Trophoblast cell (in vitro differentiated cells and primary cell): ENCODE results near the gene PLET1.
A peak's percentile ranks its signal among the peaks of the same experiment; 100 is the strongest.

ENCODE experiments used
- DNase-seq, 2 donors: peaks; one replicate each; pipeline ENCODE4 v3.0.0-alpha.2; 2016
- H2AFZ ChIP-seq: 2 replicates; pipeline ENCODE4 v1.6.1; 2013; ENCODE audit warnings: low read length, moderate library complexity, mild to moderate bottlenecking; ENCODE audit not compliant: insufficient read depth, poor library complexity
- H2AK5ac ChIP-seq: 2 replicates; pipeline ENCODE4 v1.6.1; 2013; ENCODE audit warnings: mild to moderate bottlenecking, low read length
- H2BK120ac ChIP-seq: 2 replicates; pipeline ENCODE4 v1.6.1; 2013; ENCODE audit warnings: low read length, mild to moderate bottlenecking, moderate library complexity; ENCODE audit not compliant: insufficient read depth, poor library complexity
- H2BK12ac ChIP-seq: 2 replicates; pipeline ENCODE4 v1.6.1; 2013; ENCODE audit warnings: mild to moderate bottlenecking, low read length, moderate library complexity
- H2BK5ac ChIP-seq: 2 replicates; pipeline ENCODE4 v1.6.1; 2013; ENCODE audit warnings: low read length, low read depth, moderate library complexity, mild to moderate bottlenecking; ENCODE audit not compliant: poor library complexity
- H3K14ac ChIP-seq: 2 replicates; pipeline ENCODE4 v1.6.1; 2013; ENCODE audit warnings: mild to moderate bottlenecking, low read length
- H3K18ac ChIP-seq: 2 replicates; pipeline ENCODE4 v1.6.1; 2013; ENCODE audit warnings: mild to moderate bottlenecking, low read length
- H3K23ac ChIP-seq: 2 replicates; pipeline ENCODE4 v1.6.1; 2013; ENCODE audit warnings: low read length
- H3K27ac ChIP-seq: 2 replicates; pipeline ENCODE4 v1.5.1; 2013; ENCODE audit warnings: low read depth, mild to moderate bottlenecking, inconsistent platforms, low read length, moderate library complexity
- H3K27me3 ChIP-seq: 2 replicates; pipeline ENCODE4 v1.6.1; 2013; ENCODE audit warnings: inconsistent platforms, mild to moderate bottlenecking, low read length, moderate library complexity; ENCODE audit not compliant: insufficient read depth
- H3K36me3 ChIP-seq, 2 experiments: 1 replicate in 1 of 2; 2 replicates in 1 of 2; pipeline ENCODE4 v1.6.1; 2013; ENCODE audit warnings: low read length in 2 of 2, mild to moderate bottlenecking in 2 of 2, moderate library complexity in 1 of 2; ENCODE audit not compliant: insufficient read depth in 2 of 2, control insufficient read depth in 1 of 2
- H3K4ac ChIP-seq: 2 replicates; pipeline ENCODE4 v1.6.1; 2013; ENCODE audit warnings: low read depth, mild to moderate bottlenecking, low read length, moderate library complexity
- H3K4me1 ChIP-seq, 2 experiments: 1 replicate in 1 of 2; 2 replicates in 1 of 2; pipeline ENCODE4 v1.6.1; 2013; ENCODE audit warnings: low read length in 2 of 2, mild to moderate bottlenecking in 2 of 2, moderate library complexity in 1 of 2; ENCODE audit not compliant: insufficient read depth in 2 of 2, control insufficient read depth in 1 of 2
- H3K4me2 ChIP-seq: 2 replicates; pipeline ENCODE4 v1.6.1; 2013; ENCODE audit warnings: inconsistent platforms, mild to moderate bottlenecking, low read length, moderate library complexity
- H3K4me3 ChIP-seq: 2 replicates; pipeline ENCODE4 v1.5.1; 2013; ENCODE audit warnings: mild to moderate bottlenecking, low read depth, low read length, inconsistent platforms
- H3K79me1 ChIP-seq: one replicate; pipeline ENCODE4 v1.6.1; 2013; ENCODE audit warnings: low read length
- H3K79me2 ChIP-seq: 2 replicates; pipeline ENCODE4 v1.6.1; 2013; ENCODE audit warnings: low read length, mild to moderate bottlenecking; ENCODE audit not compliant: control insufficient read depth, insufficient read depth, poor library complexity
- H3K9ac ChIP-seq: 2 replicates; pipeline ENCODE4 v1.6.1; 2013; ENCODE audit warnings: mild to moderate bottlenecking, low read length
- H3K9me3 ChIP-seq: 2 replicates; pipeline ENCODE4 v1.6.1; 2013; ENCODE audit warnings: low read depth, mild to moderate bottlenecking, control low read depth, inconsistent platforms, low read length; ENCODE audit not compliant: insufficient read depth
- H4K12ac ChIP-seq: 2 replicates; pipeline ENCODE4 v1.6.1; 2013; ENCODE audit warnings: low read depth, mild to moderate bottlenecking, low read length, moderate library complexity
- H4K8ac ChIP-seq: 2 replicates; pipeline ENCODE4 v1.6.1; 2013; ENCODE audit warnings: low read depth, mild to moderate bottlenecking, low read length, moderate library complexity
- H4K91ac ChIP-seq: one replicate; pipeline ENCODE4 v1.6.1; 2013; ENCODE audit warnings: low read depth, mild to moderate bottlenecking, low read length, moderate library complexity
- WGBS: extraction: QIAGEN DNeasy Blood & Tissue Kit; methylation state at CpG from one replicate; pipeline ENCODE4 v1.1.7; 2013; ENCODE audit warnings: missing lambda C conversion rate; ENCODE audit not compliant: insufficient read length, insufficient coverage; ENCODE audit errors: extremely low coverage; 5-methylcytosine and 5-hydroxymethylcytosine counted together

PLET1 gene

GRCh38 chr11:112294688-112295340 lies 34.2 kb upstream of the PLET1 start:
- Histone ChIP-seq H3K36me3 (peaks cover 2 to 3% of the 10 kb centered on the region in 2 experiments), H2AK5ac (no peak overlapping the region), H3K9ac (no peak overlapping the region), H3K4me3 (no peak overlapping the region), H3K18ac (no peak overlapping the region), H2BK12ac (no peak overlapping the region), H3K4me2 (no peak overlapping the region), H4K12ac (no peak overlapping the region), H2BK5ac (no peak overlapping the region), H3K79me2 (peaks cover 2% of the 10 kb centered on the region), H3K79me1 (peaks cover 2% of the 10 kb centered on the region), H4K91ac (no peak overlapping the region), H3K4ac (no peak overlapping the region), H2BK120ac (no peak overlapping the region), H3K27me3 (no peaks in the 10 kb centered on the region), H3K4me1 (peaks cover 0 to 1% of the 10 kb centered on the region in 2 experiments), H3K9me3 (peaks cover under 1% of the 10 kb centered on the region), H3K27ac (no peak overlapping the region), H4K8ac (no peak overlapping the region), H3K14ac (no peak overlapping the region), H2AFZ (no peak overlapping the region), H3K23ac (no peak overlapping the region)
- no CpG with 5 or more reads among the region's 3 CpGs for WGBS
- no peak for DNase-seq

- Histone ChIP-seq H3K27ac (no peak overlapping the region), H2AFZ (no peak overlapping the region)
These were observed 33.0 kb upstream of the PLET1 start for GRCh38 chr11:112293614-112294013.

GRCh38 chr11:112292785-112293407 lies 32.2 kb upstream of the PLET1 start:
- no peak overlapping the region for H3K4me2 ChIP-seq
- peaks cover 2% of the 10 kb centered on the region for H3K9me3 ChIP-seq
- no peaks in the 10 kb centered on the region for H3K27me3 ChIP-seq
- H3K4ac ChIP-seq = no peak overlapping the region
- DNase-seq = peak in 1 of 2 donors; percentile 33
- no peak overlapping the region for H2BK120ac ChIP-seq
- H3K18ac ChIP-seq = no peak overlapping the region
- no peak overlapping the region for H4K12ac ChIP-seq
- peaks cover 2% of the 10 kb centered on the region for H3K79me1 ChIP-seq
- no peak overlapping the region for H3K9ac ChIP-seq
- no peak overlapping the region for H3K4me3 ChIP-seq
- peaks cover 2 to 4% of the 10 kb centered on the region in 2 experiments for H3K4me1 ChIP-seq
- H3K14ac ChIP-seq = no peak overlapping the region
- H2BK5ac ChIP-seq = no peak overlapping the region
- no peak overlapping the region for H2AK5ac ChIP-seq
- peaks cover 2 to 3% of the 10 kb centered on the region in 2 experiments for H3K36me3 ChIP-seq
- H4K8ac ChIP-seq = no peak overlapping the region
- H2AFZ ChIP-seq = no peak overlapping the region
- peaks cover 2% of the 10 kb centered on the region for H3K79me2 ChIP-seq
- H3K23ac ChIP-seq = no peak overlapping the region
- H4K91ac ChIP-seq = no peak overlapping the region
- H2BK12ac ChIP-seq = no peak overlapping the region
- no peak overlapping the region for H3K27ac ChIP-seq

More at GRCh38 chr11:112293614-112294013, 33.0 kb upstream of the PLET1 start:
- H3K4me1 ChIP-seq = peaks cover 2 to 4% of the 10 kb centered on the region in 2 experiments
- H3K9ac ChIP-seq = no peak overlapping the region
- no CpG with 5 or more reads among the region's 2 CpGs for WGBS
- no peak overlapping the region for H3K18ac ChIP-seq
- peaks cover 2% of the 10 kb centered on the region for H3K79me1 ChIP-seq
- no peak overlapping the region for H3K4me3 ChIP-seq
- H3K23ac ChIP-seq = no peak overlapping the region
- no peak overlapping the region for H2AK5ac ChIP-seq
- no peak overlapping the region for H2BK12ac ChIP-seq
- H4K8ac ChIP-seq = no peak overlapping the region
- no peak overlapping the region for H3K14ac ChIP-seq
- H3K36me3 ChIP-seq = peaks cover 2 to 3% of the 10 kb centered on the region in 2 experiments
- no peak overlapping the region for H2BK5ac ChIP-seq
- peaks cover 2% of the 10 kb centered on the region for H3K9me3 ChIP-seq
- H3K27me3 ChIP-seq = no peaks in the 10 kb centered on the region
- H2BK120ac ChIP-seq = no peak overlapping the region
- H3K4me2 ChIP-seq = no peak overlapping the region
- H3K79me2 ChIP-seq = peaks cover 2% of the 10 kb centered on the region
- no peak overlapping the region for H4K12ac ChIP-seq
- H4K91ac ChIP-seq = no peak overlapping the region
- no peak overlapping the region for H3K4ac ChIP-seq
- no peak for DNase-seq

GRCh38 chr11:112292188-112292587 lies 31.5 kb upstream of the PLET1 start:
- Histone ChIP-seq H3K79me1 (peaks cover 2% of the 10 kb centered on the region), H3K27ac (no peak overlapping the region), H3K4me2 (no peak overlapping the region), H3K36me3 (peaks cover 2 to 3% of the 10 kb centered on the region in 2 experiments), H4K91ac (no peak overlapping the region), H2BK120ac (no peak overlapping the region), H3K14ac (no peak overlapping the region), H2BK5ac (no peak overlapping the region), H4K8ac (no peak overlapping the region), H3K4me1 (peaks cover 2 to 4% of the 10 kb centered on the region in 2 experiments), H2BK12ac (no peak overlapping the region), H3K23ac (no peak overlapping the region), H3K18ac (no peak overlapping the region), H2AK5ac (no peak overlapping the region), H3K9ac (no peak overlapping the region), H3K4me3 (no peak overlapping the region), H3K79me2 (peaks cover 2% of the 10 kb centered on the region), H3K4ac (no peak overlapping the region), H4K12ac (no peak overlapping the region), H2AFZ (no peak overlapping the region), H3K9me3 (peaks cover 2% of the 10 kb centered on the region), H3K27me3 (no peaks in the 10 kb centered on the region)
- DNase-seq = no peak
